Measurements from ENCODE around the gene MYH13. TPM values are rescaled to one million over a fixed set of nuclear protein-coding genes. Genes with fewer than 3 reads are reported as not detected.

MYH13 gene
- under 1 TPM; 0.17 to 0.40 (median 0.19) TPM for polyA plus RNA-seq (ENCODE audit: insufficient read length in 3 of 3)
- long read RNA-seq, donor 1 = 0 reads
- long read RNA-seq, donor 2 = 0 reads
- long read RNA-seq, donor 3 = 0 reads
- long read RNA-seq, donor 4 = 0 reads
- long read RNA-seq, donor 5 = 0 reads
- long read RNA-seq, donor 6 = 0 reads
- long read RNA-seq, donor 7 = 0 reads
- long read RNA-seq, donor 8 = 0 reads
- long read RNA-seq, donor 9 = 0 reads
- long read RNA-seq, donor 10 = 0 reads
- long read RNA-seq, donor 11 = 0 reads
- long read RNA-seq, donor 12 = 0 reads
- long read RNA-seq, donor 13 = 0 reads
- long read RNA-seq, donor 14 = 0 reads
- long read RNA-seq, donor 15 = 0 reads
- long read RNA-seq, donor 16 = 0 reads

- DNase-seq (ENCODE audit: extremely low read depth in 1 of 11, low read depth in 9 of 11, low spot score in 4 of 11) = no peak
Measured at GRCh38 chr17:10372906-10373305, at the start of gene MYH13. TSS of gene MYH13 (minus strand) at chr17:10373006. CDS start at chr17:10364530, 8,476 bp downstream.

DNA sequence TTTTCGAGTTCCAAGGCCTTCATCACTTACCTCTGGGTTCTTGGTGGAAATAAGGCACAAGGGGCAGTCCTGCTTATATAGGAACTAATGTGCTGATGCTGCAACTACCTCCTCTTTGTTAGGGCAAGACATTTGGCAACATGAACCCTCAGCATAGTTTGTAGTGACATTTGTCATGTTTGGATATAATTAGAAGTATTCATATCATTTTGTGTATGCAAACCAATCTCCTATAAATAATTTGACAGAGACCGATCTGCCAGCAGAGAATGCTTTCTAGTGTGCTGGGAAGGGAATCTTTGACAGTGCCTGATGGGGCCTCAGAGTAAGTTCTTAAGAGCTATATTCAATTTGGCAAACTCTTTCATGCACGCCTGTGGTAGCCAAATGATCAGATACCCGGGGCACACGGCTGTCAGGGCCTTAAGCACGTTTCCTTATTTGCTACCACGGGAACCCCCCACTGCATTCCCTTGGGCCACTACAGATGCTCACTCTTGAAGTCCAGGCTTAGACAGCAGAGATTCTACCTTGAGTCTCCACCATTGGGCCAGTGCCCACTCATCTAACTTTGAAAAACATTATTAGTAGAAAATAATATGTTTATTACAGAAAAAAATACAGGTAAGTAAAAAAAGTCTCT, 49.2 kb upstream of the MYH13 start, which contains the start of gene MYH8:
MYH8 (minus strand) TSS at position 51 of the 643 bp plus-strand sequence. CDS start 1,723 bp downstream, outside the sequence.
- no peak for DNase-seq (ENCODE audit: extremely low read depth in 1 of 11, low read depth in 9 of 11, low spot score in 4 of 11)

DNA sequence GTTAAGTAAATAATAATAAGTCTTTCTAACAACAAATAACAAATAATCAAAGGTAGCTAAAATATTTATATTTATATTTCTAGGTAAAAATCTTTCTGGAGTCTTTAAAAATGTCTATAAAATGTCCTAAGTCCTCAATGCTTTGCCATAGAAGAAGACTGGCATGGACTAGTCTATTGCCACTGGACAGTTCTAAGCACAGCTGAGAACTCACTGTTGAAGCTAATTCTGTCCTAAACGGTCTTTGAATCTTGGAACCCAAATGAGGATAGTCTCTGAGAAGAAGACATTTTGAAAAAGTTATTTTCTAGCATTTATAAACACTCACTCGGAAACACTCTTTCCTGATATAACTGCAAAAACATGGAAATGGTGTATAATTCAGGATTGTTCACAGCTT, 48.4 kb upstream of the MYH13 start:
- DNase-seq (ENCODE audit: extremely low read depth in 1 of 11, low read depth in 9 of 11, low spot score in 4 of 11) = no peak

DNA sequence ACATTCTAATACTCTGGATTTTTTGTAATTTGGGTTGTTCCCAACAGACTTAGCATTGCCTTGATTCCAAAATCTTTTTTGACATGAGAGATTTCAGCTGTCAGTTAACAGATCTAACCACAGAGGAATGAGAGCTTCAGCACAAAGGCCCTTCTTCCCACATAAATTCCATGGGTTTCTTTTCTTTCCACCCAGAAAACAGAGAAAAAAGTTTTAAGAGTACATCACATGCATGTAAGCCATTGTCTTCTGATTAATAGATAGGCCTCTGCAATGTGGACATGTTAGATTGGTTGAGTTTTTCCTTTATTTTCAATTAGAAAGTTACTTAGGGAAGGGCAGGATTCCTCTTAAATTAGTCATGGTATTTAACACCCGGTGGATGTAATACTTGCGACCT, 48.0 kb upstream of the MYH13 start:
- no peak for DNase-seq (ENCODE audit: extremely low read depth in 1 of 11, low read depth in 9 of 11, low spot score in 4 of 11)

DNA sequence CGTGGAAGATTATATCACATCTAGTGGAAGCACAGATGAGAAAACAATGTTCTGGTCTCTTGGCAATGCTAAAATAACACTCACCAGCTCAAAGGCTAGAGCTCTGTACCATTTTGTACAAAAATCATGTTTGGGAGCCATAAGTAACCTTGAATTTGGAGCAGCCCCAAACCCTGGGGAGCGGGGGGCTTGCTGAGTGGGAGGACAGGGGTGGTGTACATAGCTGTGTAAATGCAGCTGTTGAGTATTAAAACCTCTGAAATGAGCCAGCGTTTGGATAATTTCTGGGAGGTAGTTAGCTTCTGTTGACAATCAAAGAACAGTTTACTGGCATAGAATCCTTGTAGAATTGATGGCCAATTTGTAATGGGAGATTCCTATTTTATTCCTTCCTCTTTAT, 44.6 kb upstream of the MYH13 start:
- DNase-seq (ENCODE audit: extremely low read depth in 1 of 11, low read depth in 9 of 11, low spot score in 4 of 11) = peak in 1 of 11 donors; percentile 9

DNA sequence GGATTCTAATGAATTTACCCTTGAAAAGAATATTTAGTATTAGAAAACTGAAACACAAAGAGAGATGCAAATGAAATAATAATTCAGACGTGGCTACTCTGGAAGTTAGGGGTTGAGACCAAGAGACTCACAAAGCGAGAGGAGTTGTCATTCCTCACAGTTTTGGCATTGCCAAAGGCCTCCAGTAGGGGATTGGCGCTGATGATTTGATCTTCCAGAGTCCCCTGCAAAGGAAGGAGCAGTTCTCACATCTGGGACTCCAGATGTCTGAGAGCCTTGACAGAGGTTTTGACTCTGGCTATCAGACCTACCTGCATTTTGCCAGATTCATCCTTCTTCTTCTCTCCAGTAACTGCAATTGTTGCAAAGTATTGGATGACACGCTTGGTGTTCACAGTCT, 42.4 kb upstream of the MYH13 start:
- no peak for DNase-seq (ENCODE audit: extremely low read depth in 1 of 11, low read depth in 9 of 11, low spot score in 4 of 11)

DNA sequence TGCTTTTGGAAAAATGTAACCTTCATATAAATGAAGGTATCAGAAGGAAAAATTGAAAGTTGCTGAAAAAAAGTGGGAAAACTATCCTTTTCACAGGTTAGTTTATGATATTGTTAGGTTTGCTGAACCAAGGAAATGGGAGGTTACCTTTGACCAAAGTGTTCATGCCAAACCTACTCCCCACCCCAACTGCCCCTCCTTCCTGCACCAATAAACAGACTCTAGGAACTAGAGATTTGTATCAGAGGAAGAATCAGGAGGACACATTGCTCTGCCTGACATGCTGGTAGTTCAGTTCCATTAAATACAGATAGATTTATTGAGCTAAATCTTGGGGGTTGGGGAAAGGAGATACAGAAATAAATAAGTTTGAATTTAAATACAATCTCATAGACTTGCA, 30.8 kb upstream of the MYH13 start:
- no peak for DNase-seq (ENCODE audit: extremely low read depth in 1 of 11, low read depth in 9 of 11, low spot score in 4 of 11)

- DNase-seq (ENCODE audit: extremely low read depth in 1 of 11, low read depth in 9 of 11, low spot score in 4 of 11) = no peak
Measured at GRCh38 chr17:10398352-10398751, 25.5 kb upstream of the MYH13 start.

DNA sequence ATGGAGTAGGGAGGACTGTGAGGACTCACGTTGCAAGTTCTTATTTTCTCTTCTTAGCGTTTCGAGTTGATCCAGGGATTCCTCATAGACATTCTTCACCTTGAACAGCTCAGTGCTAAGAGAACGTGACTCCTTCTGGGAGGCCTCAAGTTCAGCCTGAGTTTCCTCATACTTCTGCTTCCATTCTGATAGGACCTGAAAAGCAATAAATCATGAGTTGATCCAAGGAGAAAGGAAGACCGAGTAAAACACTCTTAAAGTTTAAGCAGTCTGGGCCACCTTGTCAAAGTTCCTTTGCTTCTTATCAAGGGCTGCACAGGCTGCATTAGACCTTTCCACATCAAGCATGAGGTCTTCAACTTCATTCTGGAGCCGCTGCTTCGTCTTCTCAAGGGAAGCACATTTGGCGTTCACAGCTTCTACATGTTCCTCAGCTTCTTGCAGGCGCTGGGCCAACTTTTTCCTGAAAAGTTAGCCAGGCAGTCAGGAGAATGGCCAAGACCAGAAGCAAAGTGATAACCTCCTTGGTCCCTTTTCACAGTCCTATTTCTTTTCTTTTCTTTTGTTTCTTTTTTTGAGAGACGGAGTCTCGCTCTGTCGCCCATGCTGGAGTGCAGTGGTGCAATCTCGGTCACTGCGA, 23.8 kb upstream of the MYH13 start:
- DNase-seq (ENCODE audit: extremely low read depth in 1 of 11, low read depth in 9 of 11, low spot score in 4 of 11) = no peak

DNA sequence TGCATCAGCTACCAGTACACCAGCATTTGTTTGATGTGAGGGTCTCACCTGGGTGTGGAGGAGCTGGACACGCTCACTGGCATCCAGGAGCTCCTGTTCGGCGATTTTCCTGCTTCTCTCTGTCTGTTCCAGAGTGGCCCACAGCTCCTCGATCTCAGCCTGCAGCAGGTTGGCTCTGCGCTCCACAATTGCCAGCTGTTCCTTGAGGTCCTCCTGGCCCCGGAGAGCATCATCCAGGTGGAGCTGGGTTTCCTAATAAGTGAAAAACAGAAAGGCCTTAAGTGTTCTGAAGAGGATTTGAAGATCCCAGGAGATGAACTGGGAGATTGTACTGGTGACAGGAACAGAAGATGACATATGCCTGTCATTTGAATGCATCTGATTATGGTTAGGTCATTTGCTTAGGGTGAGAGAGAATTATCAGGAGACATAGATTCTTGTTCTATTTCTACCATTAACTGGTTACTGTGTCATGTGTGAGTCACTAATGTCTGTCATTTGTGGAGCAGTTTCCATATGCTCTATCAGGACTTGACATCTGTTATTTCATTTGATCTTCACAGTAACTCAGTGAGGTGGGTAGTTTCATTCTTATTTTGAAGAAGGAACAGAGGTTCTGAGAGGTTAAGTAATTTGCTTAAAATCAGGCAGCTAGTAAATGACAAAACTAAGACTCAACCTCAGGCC, 21.5 kb upstream of the MYH13 start:
- DNase-seq (ENCODE audit: extremely low read depth in 1 of 11, low read depth in 9 of 11, low spot score in 4 of 11) = no peak

- DNase-seq (ENCODE audit: extremely low read depth in 1 of 11, low read depth in 9 of 11, low spot score in 4 of 11) = no peak
Measured at GRCh38 chr17:10392880-10393279, 20.1 kb upstream of the MYH13 start.

GRCh38 chr17:10385871-10386270, 13.1 kb upstream of the MYH13 start:
- no peak for DNase-seq (ENCODE audit: extremely low read depth in 1 of 11, low read depth in 9 of 11, low spot score in 4 of 11)

- peak; percentile 29 to 76 (median 57) for DNase-seq (ENCODE audit: extremely low read depth in 1 of 11, low read depth in 9 of 11, low spot score in 4 of 11)
Measured at GRCh38 chr17:10384175-10384574, 11.4 kb upstream of the MYH13 start.

DNA sequence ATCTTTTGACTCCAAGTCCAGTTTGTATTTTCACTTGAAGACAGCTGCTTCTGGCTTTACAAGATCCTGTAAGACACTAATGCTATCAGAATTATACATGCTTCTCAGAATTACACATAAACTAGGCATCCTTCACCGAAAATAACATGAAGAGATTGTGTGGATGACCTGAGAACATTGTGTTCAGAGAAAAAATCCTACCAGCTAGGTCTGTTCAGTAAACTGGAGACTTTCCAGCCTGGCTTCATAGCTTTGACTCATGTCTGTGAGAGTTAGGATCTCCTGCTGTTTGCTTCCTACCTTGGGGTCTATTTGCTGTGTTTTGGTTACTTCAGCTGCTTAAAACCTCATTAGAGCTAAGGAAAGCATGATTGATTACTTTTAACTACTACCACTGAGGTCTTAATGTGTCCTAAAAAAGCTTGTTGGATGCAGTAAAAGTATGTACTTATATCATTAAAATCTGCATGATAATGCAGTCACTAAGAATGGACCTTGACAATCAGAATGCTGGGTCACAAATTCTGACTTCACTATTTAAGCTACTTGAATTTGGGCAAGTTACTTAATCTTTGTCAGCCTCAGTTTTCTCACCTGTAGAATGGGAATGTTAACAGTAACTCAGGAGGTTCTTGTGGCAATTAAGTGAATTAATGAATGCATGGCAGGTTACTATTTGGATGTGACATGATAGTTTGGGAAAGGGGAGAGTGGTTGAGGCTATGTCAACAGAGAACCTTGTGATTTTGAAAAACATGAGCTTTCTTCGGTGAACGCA, 8.0 kb upstream of the MYH13 start:
- no peak for DNase-seq (ENCODE audit: extremely low read depth in 1 of 11, low read depth in 9 of 11, low spot score in 4 of 11)

GRCh38 chr17:10370016-10370608, 2.7 kb downstream of the MYH13 start:
- DNase-seq (ENCODE audit: extremely low read depth in 1 of 11, low read depth in 9 of 11, low spot score in 4 of 11) = no peak

DNA sequence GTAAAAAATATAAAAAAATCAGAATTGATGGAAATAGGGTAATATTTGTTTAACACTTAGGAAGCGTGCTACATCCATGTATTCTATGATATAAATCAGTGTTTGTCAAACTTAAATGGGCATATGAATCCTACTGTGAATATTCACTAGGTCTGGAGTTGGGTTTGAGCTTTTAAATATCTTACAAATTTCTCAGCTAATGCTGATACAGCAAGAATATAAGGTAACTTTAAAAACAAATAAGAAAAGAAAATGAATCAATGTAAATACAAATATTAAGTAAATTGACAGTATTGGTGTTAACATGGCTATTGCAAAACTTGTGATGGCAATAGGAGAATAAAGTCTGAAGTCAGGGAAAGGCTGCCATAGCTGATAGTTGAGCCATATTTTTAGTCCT, 3.6 kb downstream of the MYH13 start:
- no peak for DNase-seq (ENCODE audit: extremely low read depth in 1 of 11, low read depth in 9 of 11, low spot score in 4 of 11)

GRCh38 chr17:10368561-10368960, 4.2 kb downstream of the MYH13 start:
- no peak for DNase-seq (ENCODE audit: extremely low read depth in 1 of 11, low read depth in 9 of 11, low spot score in 4 of 11)

GRCh38 chr17:10360578-10360977, 12.2 kb downstream of the MYH13 start:
- no peak for DNase-seq (ENCODE audit: extremely low read depth in 1 of 11, low read depth in 9 of 11, low spot score in 4 of 11)

- no peak for DNase-seq (ENCODE audit: extremely low read depth in 1 of 11, low read depth in 9 of 11, low spot score in 4 of 11)
Measured at GRCh38 chr17:10357768-10358167, 15.0 kb downstream of the MYH13 start.
